ENCODE results near the gene CLIC5. TPM values are rescaled to one million over a fixed set of nuclear protein-coding genes. Genes with fewer than 3 reads are reported as not detected.

The CLIC5 gene
- polyA plus RNA-seq, 1 donor (not counting 4 experiments of a cell fraction or from before 2014, with no cell fraction given) = 0.09 TPM

GRCh38 chr6:46059608-46060007, 43.9 kb upstream of the CLIC5 start:
- no peaks in the 10 kb centered on the region for H3K79me2 ChIP-seq (ENCODE audit: control insufficient read depth, insufficient read depth, low read length)
- H3K4me2 ChIP-seq (ENCODE audit: control insufficient read depth, extremely low read depth, insufficient read depth, low read depth, low read length) = no peak overlapping the region
- H4K20me1 ChIP-seq (ENCODE audit: control insufficient read depth, extremely low read depth, insufficient read depth, low read length) = no peaks in the 10 kb centered on the region
- no peaks in the 10 kb centered on the region for H3K9me3 ChIP-seq (ENCODE audit: control insufficient read depth, low read depth, low read length)
- peaks cover 3% of the 10 kb centered on the region for H3K27me3 ChIP-seq (ENCODE audit: control insufficient read depth, extremely low read depth, insufficient read depth, low read length)
- no peak for TF ChIP-seq CTCF (optimal IDR thresholded peaks at IDR 0.05 in 1 of 3, IDR thresholded peaks at IDR 0.05 in 1 of 3, conservative IDR thresholded peaks at IDR 0.05 in 1 of 3; ENCODE audit: extremely low read depth in 1 of 3, insufficient read depth in 2 of 3, low read length in 3 of 3)
- TF ChIP-seq EZH2 (IDR thresholded peaks at IDR 0.05; ENCODE audit: low read length) = no peak
- no peak overlapping the region for H3K27ac ChIP-seq (ENCODE audit: control insufficient read depth, insufficient read depth, low read length)
- H3K4me3 ChIP-seq (ENCODE audit: control insufficient read depth in 2 of 3, extremely low read depth in 1 of 3, insufficient read depth in 2 of 3, low read depth in 1 of 3, low read length in 3 of 3) = no peak overlapping the region
- H3K4me1 ChIP-seq (ENCODE audit: control insufficient read depth, extremely low read depth, insufficient read depth, low read length) = no peaks in the 10 kb centered on the region
- no peak overlapping the region for H2AFZ ChIP-seq (ENCODE audit: control insufficient read depth, low read length)
- no peaks in the 10 kb centered on the region for H3K36me3 ChIP-seq (ENCODE audit: control insufficient read depth in 2 of 2, extremely low read depth in 1 of 2, insufficient read depth in 2 of 2, low read length in 2 of 2)
- FAIRE-seq (no peak), DNase-seq (ENCODE audit: low read depth, low spot score) (no peak)
- no peak overlapping the region for H3K9ac ChIP-seq (ENCODE audit: control insufficient read depth, extremely low read depth, insufficient read depth, low read length)
- dilution Hi-C loops (cut with MboI; ENCODE audit: extremely low pct_ligation_motif_present, low sequenced_read_pairs) = no loop called here
- no peaks in the 10 kb centered on the region for H3K9me1 ChIP-seq (ENCODE audit: control insufficient read depth, extremely low read depth, insufficient read depth, low read length)

- H3K27me3 ChIP-seq (ENCODE audit: control insufficient read depth, extremely low read depth, insufficient read depth, low read length) = peaks cover 3% of the 10 kb centered on the region
- H3K9me3 ChIP-seq (ENCODE audit: control insufficient read depth, low read depth, low read length) = no peaks in the 10 kb centered on the region
- H3K4me2 ChIP-seq (ENCODE audit: control insufficient read depth, extremely low read depth, insufficient read depth, low read depth, low read length) = no peak overlapping the region
- no peak overlapping the region for H3K27ac ChIP-seq (ENCODE audit: control insufficient read depth, insufficient read depth, low read length)
- no peak for FAIRE-seq
- no peaks in the 10 kb centered on the region for H4K20me1 ChIP-seq (ENCODE audit: control insufficient read depth, extremely low read depth, insufficient read depth, low read length)
- H3K4me3 ChIP-seq (ENCODE audit: control insufficient read depth in 2 of 3, extremely low read depth in 1 of 3, insufficient read depth in 2 of 3, low read depth in 1 of 3, low read length in 3 of 3) = no peak overlapping the region
- H3K4me1 ChIP-seq (ENCODE audit: control insufficient read depth, extremely low read depth, insufficient read depth, low read length) = no peaks in the 10 kb centered on the region
- H2AFZ ChIP-seq (ENCODE audit: control insufficient read depth, low read length) = no peak overlapping the region
- H3K9me1 ChIP-seq (ENCODE audit: control insufficient read depth, extremely low read depth, insufficient read depth, low read length) = no peaks in the 10 kb centered on the region
- DNase-seq (ENCODE audit: low read depth, low spot score) = no peak
- dilution Hi-C loops (cut with MboI; ENCODE audit: extremely low pct_ligation_motif_present, low sequenced_read_pairs) = no loop called here
- H3K36me3 ChIP-seq (ENCODE audit: control insufficient read depth in 2 of 2, extremely low read depth in 1 of 2, insufficient read depth in 2 of 2, low read length in 2 of 2) = no peaks in the 10 kb centered on the region
- H3K9ac ChIP-seq (ENCODE audit: control insufficient read depth, extremely low read depth, insufficient read depth, low read length) = no peak overlapping the region
- no peaks in the 10 kb centered on the region for H3K79me2 ChIP-seq (ENCODE audit: control insufficient read depth, insufficient read depth, low read length)
- TF ChIP-seq CTCF (optimal IDR thresholded peaks at IDR 0.05 in 1 of 3, IDR thresholded peaks at IDR 0.05 in 1 of 3, conservative IDR thresholded peaks at IDR 0.05 in 1 of 3; ENCODE audit: extremely low read depth in 1 of 3, insufficient read depth in 2 of 3, low read length in 3 of 3) (no peak), EZH2 (IDR thresholded peaks at IDR 0.05; ENCODE audit: low read length) (no peak)
These were observed 43.3 kb upstream of the CLIC5 start for GRCh38 chr6:46058951-46059350.
